HepG2 (cell line): Measurements from ENCODE around the gene MGMT. TPM values are rescaled to one million over a fixed set of nuclear protein-coding genes. Genes with fewer than 3 reads are reported as not detected.

Source experiments
- ATAC-seq: fragments of 200-7000 bp; cut with Tn5 transposase; 3 replicates; pipeline ENCODE4 v1.9.1; 2020; ENCODE audit warnings: mild to moderate bottlenecking, moderate library complexity
- BruUV-seq: library from RNA; stranded (reverse); fragments of 400-500 nt; replicated peaks from 2 replicates; lab custom pipeline; 2021; lab: Mats Ljungman, UMichigan
- CTCF ChIA-PET: fragments of 300-600 bp; formaldehyde crosslinking; extraction: SDS; loops from one replicate; lab custom pipeline; 2021; ENCODE audit warnings: low total read pairs, inconsistent platforms, low intra/inter-chr PET ratio; lab: Yijun Ruan, JAX
- POLR2A ChIA-PET: fragments of 350-600 bp; sonication (Branson Sonifier 250); formaldehyde crosslinking; loops from one replicate; lab custom pipeline; 2020; ENCODE audit warnings: antibody characterized with exemption, inconsistent platforms; lab: Yijun Ruan, JAX
- DNase-seq: peaks from one replicate; pipeline ENCODE4 v3.0.0-alpha.2; 2015; ENCODE audit warnings: low spot score
- FAIRE-seq: peaks from 3 replicates; lab custom pipeline; 2011; peaks lifted over from hg19 to GRCh38; lab: Jason Lieb, UNC
- H2AFZ ChIP-seq: one replicate; pipeline ENCODE4 v1.6.1; 2011; ENCODE audit warnings: low read length, inconsistent platforms
- H3K27ac ChIP-seq: fragments of 300-600 bp; 3 replicates; pipeline ENCODE4 v1.8.0; 2011; ENCODE audit warnings: mixed run types, mild to moderate bottlenecking, mixed read lengths, low read length, inconsistent platforms; ENCODE audit not compliant: insufficient read depth; ENCODE audit errors: extremely low read length
- H3K27me3 ChIP-seq, 2 experiments: fragments of 200-600 bp in 1 of 2; 2 replicates in 1 of 2; 3 replicates in 1 of 2; pipeline versions ENCODE4 v1.6.0 to v1.8.0; 2011; ENCODE audit warnings: low read length in 2 of 2, mild to moderate bottlenecking in 2 of 2, moderate library complexity in 2 of 2, inconsistent platforms in 1 of 2; ENCODE audit not compliant: insufficient read depth in 2 of 2, control insufficient read depth in 1 of 2
- H3K36me3 ChIP-seq, 2 experiments: fragments of 200-600 bp in 1 of 2; replicated peaks in 1 of 2; 2 replicates in 1 of 2; 3 replicates in 1 of 2; pipeline versions ENCODE4 v1.5.1 to v1.8.0; 2011; ENCODE audit warnings: low read length in 2 of 2, inconsistent platforms in 1 of 2; ENCODE audit not compliant: insufficient read depth in 2 of 2, control insufficient read depth in 1 of 2
- H3K4me1 ChIP-seq: 2 replicates; pipeline ENCODE4 v1.5.1; 2012; ENCODE audit warnings: low read length, inconsistent platforms; ENCODE audit not compliant: insufficient read depth
- H3K4me2 ChIP-seq: 2 replicates; pipeline ENCODE4 v1.6.0; 2011; ENCODE audit warnings: low read depth, low read length, inconsistent platforms
- H3K4me3 ChIP-seq, 3 experiments: fragments of 200-600 bp in 1 of 3; sonication (generic), shearing (Covaris generic) in 1 of 3; replicated peaks in 1 of 3; 2 replicates each; pipeline ENCODE4 v1.5.1; 2011 to 2016; ENCODE audit warnings: low read length in 3 of 3, inconsistent platforms in 2 of 3, low read depth in 2 of 3, mild to moderate bottlenecking in 2 of 3, control low read depth in 1 of 3, mixed read lengths in 1 of 3; ENCODE audit not compliant: insufficient read depth in 1 of 3
- H3K79me2 ChIP-seq: one replicate; pipeline ENCODE4 v1.6.1; 2011; ENCODE audit warnings: low read length, inconsistent platforms; ENCODE audit not compliant: insufficient read depth
- H3K9ac ChIP-seq: 2 replicates; pipeline ENCODE4 v1.6.0; 2011; ENCODE audit warnings: mild to moderate bottlenecking, low read depth, low read length, inconsistent platforms; ENCODE audit not compliant: insufficient read depth
- H3K9me3 ChIP-seq: 2 replicates; pipeline ENCODE4 v1.5.1; 2012; ENCODE audit warnings: mild to moderate bottlenecking, low read length
- H4K20me1 ChIP-seq: 2 replicates; pipeline ENCODE4 v1.6.0; 2011; ENCODE audit warnings: inconsistent platforms, mild to moderate bottlenecking, low read length, moderate library complexity; ENCODE audit not compliant: insufficient read depth
- HIVEP1 ChIP-seq: sonication (generic); formaldehyde crosslinking; IDR thresholded peaks from 2 replicates; pipeline ENCODE4 v1.4.0; 2020; ENCODE audit warnings: mild to moderate bottlenecking, missing genetic modification reagents
- HNRNPLL ChIP-seq: fragments of 200-400 bp; formaldehyde crosslinking; IDR thresholded peaks from 2 replicates; pipeline ENCODE4 v1.6.1; 2017; ENCODE audit warnings: mild to moderate bottlenecking, low read depth, low read length; ENCODE audit not compliant: poor library complexity, severe bottlenecking
- HOXA3 ChIP-seq: sonication (generic); formaldehyde crosslinking; IDR thresholded peaks from 2 replicates; pipeline ENCODE4 v1.5.0; 2020; ENCODE audit warnings: missing genetic modification reagents
- RBAK ChIP-seq: sonication (generic); formaldehyde crosslinking; IDR thresholded peaks from 2 replicates; pipeline ENCODE4 v1.5.1; 2020; ENCODE audit warnings: mild to moderate bottlenecking, missing genetic modification reagents
- REPIN1 ChIP-seq: sonication (generic); formaldehyde crosslinking; IDR thresholded peaks from 2 replicates; pipeline ENCODE4 v1.8.0; 2022; ENCODE audit warnings: missing genetic modification reagents, low read depth, mild to moderate bottlenecking, borderline replicate concordance
- ZBTB21 ChIP-seq: sonication (generic); formaldehyde crosslinking; IDR thresholded peaks from 2 replicates; pipeline ENCODE4 v1.4.0; 2020; ENCODE audit warnings: missing genetic modification reagents
- ZNF253 ChIP-seq: sonication (generic); formaldehyde crosslinking; IDR thresholded peaks from 2 replicates; pipeline ENCODE4 v1.8.0; 2022; ENCODE audit warnings: mild to moderate bottlenecking, missing genetic modification reagents, borderline replicate concordance
- ZNF256 ChIP-seq: sonication (generic); formaldehyde crosslinking; conservative IDR thresholded peaks from 2 replicates; pipeline ENCODE4 v1.4.0; 2020; ENCODE audit warnings: missing genetic modification reagents
- ZNF30 ChIP-seq: sonication (generic); formaldehyde crosslinking; IDR thresholded peaks from 2 replicates; pipeline ENCODE4 v1.5.0; 2020; ENCODE audit warnings: mild to moderate bottlenecking, missing genetic modification reagents
- ZNF792 ChIP-seq: IDR thresholded peaks from 2 replicates; pipeline ENCODE4 v1.6.1; 2016
- WGBS: methylation state at CpG from one replicate; pipeline ENCODE4 v1.1.6; 2017; ENCODE audit warnings: low lambda C conversion rate; 5-methylcytosine and 5-hydroxymethylcytosine counted together
- in situ Hi-C: cut with HindIII; loops from 2 replicates; pipeline ENCODE4 v1.10.0; 2017; ENCODE audit warnings: low pct_unique_long_range_greater_than_20kb; ENCODE audit not compliant: extremely low pct_ligation_motif_present
- intact Hi-C: fragments of 100-400 bp; cut with micrococcal nuclease; formaldehyde crosslinking; loops from one replicate; pipeline ENCODE4 v1.10.0; 2022; ENCODE audit not compliant: unreplicated experiment
- polyA plus RNA-seq, 8 experiments: library from polyadenylated mRNA; depleted of rRNA in 3 of 8; stranded (reverse) in 7 of 8; unstranded in 1 of 8; fragments of >200 nt; fragmentation: Illumina TruSeq in 4 of 8; extraction: Trizol in 4 of 8; gene quantifications; 2 replicates each; pipeline versions ENCODE4 v1.2.1 to v1.2.3, GENCODE V29; 2011 to 2016; ENCODE audit warnings: low read depth in 4 of 8, missing spikeins in 1 of 8, mixed read lengths in 1 of 8; ENCODE audit not compliant: insufficient read depth in 1 of 8
- total RNA-seq, 5 experiments: library from RNA; depleted of rRNA; stranded (reverse); fragments of >200 nt; fragmentation: Illumina TruSeq; extraction: Trizol; gene quantifications; 2 replicates each; pipeline ENCODE4 v1.2.3, GENCODE V29; 2016; ENCODE audit warnings: low read depth in 1 of 5
- TF ChIP-seq, protein P1 (sequence below): sonication (generic); formaldehyde crosslinking; IDR thresholded peaks from 2 replicates; pipeline ENCODE4 v1.4.0; 2020; ENCODE audit warnings: mild to moderate bottlenecking, missing genetic modification reagents, borderline replicate concordance
- TF ChIP-seq, protein P2 (sequence below): sonication (generic); formaldehyde crosslinking; IDR thresholded peaks from 2 replicates; pipeline ENCODE4 v1.5.1; 2020; ENCODE audit warnings: mild to moderate bottlenecking, missing genetic modification reagents, borderline replicate concordance

Gene MGMT
- total and polyA plus RNA-seq, 2 of the 13 experiments (the other 11 are each of a cell fraction or from before 2014, with no cell fraction given), result 12.0 to 19.5 TPM

DNA sequence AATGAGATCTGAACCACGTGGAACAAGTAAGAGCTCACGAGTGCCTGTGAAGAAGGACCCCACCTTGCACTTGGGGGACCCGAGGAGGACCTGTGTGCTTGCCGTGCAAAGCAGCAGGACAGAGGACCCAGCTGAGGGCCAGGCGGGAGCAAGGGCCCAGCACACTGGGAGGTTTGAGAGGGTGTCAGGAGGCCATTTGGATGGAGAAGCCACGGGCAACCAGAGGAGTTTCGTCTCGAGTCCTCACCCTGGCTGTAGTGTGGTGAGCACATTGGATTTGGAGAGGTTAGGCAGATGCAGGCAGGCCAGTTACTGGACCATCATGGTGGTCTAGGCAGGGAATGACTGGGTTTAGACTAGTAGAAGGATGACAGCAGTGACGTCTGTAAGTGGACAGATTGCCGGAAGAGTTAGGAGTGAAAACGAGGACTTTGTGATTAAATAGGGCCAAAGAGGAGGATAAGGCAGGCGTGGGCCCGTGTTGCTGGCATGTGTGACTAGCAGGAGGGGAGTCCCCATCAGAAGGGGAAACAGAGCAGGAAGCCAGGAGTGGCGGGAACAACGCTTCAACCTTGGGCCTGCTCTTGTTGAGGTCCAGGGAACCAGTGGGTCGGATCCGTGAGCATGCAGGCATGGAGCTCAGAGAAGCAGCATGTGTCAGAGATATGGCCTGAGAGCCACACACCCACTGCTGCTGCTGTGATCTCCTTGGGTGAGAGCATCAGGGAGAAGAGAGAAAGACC lies 208.2 kb downstream of the MGMT start (continued):
- TF ChIP-seq, protein P1, sequence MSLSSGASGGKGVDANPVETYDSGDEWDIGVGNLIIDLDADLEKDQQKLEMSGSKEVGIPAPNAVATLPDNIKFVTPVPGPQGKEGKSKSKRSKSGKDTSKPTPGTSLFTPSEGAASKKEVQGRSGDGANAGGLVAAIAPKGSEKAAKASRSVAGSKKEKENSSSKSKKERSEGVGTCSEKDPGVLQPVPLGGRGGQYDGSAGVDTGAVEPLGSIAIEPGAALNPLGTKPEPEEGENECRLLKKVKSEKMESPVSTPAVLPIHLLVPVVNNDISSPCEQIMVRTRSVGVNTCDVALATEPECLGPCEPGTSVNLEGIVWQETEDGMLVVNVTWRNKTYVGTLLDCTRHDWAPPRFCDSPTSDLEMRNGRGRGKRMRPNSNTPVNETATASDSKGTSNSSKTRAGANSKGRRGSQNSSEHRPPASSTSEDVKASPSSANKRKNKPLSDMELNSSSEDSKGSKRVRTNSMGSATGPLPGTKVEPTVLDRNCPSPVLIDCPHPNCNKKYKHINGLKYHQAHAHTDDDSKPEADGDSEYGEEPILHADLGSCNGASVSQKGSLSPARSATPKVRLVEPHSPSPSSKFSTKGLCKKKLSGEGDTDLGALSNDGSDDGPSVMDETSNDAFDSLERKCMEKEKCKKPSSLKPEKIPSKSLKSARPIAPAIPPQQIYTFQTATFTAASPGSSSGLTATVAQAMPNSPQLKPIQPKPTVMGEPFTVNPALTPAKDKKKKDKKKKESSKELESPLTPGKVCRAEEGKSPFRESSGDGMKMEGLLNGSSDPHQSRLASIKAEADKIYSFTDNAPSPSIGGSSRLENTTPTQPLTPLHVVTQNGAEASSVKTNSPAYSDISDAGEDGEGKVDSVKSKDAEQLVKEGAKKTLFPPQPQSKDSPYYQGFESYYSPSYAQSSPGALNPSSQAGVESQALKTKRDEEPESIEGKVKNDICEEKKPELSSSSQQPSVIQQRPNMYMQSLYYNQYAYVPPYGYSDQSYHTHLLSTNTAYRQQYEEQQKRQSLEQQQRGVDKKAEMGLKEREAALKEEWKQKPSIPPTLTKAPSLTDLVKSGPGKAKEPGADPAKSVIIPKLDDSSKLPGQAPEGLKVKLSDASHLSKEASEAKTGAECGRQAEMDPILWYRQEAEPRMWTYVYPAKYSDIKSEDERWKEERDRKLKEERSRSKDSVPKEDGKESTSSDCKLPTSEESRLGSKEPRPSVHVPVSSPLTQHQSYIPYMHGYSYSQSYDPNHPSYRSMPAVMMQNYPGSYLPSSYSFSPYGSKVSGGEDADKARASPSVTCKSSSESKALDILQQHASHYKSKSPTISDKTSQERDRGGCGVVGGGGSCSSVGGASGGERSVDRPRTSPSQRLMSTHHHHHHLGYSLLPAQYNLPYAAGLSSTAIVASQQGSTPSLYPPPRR (CRISPR knock-in tag), result no peak

DNA sequence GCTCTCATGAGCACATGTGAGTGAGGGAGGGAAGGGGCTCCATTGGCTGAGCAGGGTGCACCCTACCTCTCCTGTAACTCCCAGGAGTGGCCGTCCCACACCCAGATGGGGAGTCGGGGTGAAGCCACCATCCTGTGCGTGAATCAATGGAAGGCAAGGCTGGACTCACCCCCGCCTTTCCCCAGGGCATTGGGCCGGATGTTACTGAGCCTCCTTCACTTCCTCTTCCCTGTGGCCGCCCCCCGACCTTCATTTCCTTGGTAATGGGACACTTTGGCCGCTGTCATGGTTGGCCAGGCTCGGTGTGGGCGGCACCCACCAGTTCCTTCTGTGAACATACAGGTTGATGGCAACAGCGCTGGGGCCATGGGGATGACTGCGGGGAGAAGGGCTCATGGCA lies 209.0 kb downstream of the MGMT start:
- BruUV-seq, result no TSS peak
- H2AFZ ChIP-seq, result no peak overlapping the region
- no peaks in the 10 kb centered on the region for H3K4me1 ChIP-seq
- H3K36me3 ChIP-seq, result no peaks in the 10 kb centered on the region
- CTCF ChIA-PET, result no interaction called here
- no peak overlapping the region for H3K27ac ChIP-seq
- no peak for TF ChIP-seq HNRNPLL
- no peak for TF ChIP-seq ZNF253 (CRISPR knock-in tag)
- no peak for TF ChIP-seq RBAK (CRISPR knock-in tag)
- no peak for TF ChIP-seq ZNF256 (CRISPR knock-in tag)
- TF ChIP-seq REPIN1 (CRISPR knock-in tag), result no peak
- TF ChIP-seq ZBTB21 (CRISPR knock-in tag), result no peak
- TF ChIP-seq HOXA3 (CRISPR knock-in tag), result no peak
- no peak for TF ChIP-seq HIVEP1 (CRISPR knock-in tag)
- TF ChIP-seq ZNF30, result no peak
- TF ChIP-seq, protein P2, sequence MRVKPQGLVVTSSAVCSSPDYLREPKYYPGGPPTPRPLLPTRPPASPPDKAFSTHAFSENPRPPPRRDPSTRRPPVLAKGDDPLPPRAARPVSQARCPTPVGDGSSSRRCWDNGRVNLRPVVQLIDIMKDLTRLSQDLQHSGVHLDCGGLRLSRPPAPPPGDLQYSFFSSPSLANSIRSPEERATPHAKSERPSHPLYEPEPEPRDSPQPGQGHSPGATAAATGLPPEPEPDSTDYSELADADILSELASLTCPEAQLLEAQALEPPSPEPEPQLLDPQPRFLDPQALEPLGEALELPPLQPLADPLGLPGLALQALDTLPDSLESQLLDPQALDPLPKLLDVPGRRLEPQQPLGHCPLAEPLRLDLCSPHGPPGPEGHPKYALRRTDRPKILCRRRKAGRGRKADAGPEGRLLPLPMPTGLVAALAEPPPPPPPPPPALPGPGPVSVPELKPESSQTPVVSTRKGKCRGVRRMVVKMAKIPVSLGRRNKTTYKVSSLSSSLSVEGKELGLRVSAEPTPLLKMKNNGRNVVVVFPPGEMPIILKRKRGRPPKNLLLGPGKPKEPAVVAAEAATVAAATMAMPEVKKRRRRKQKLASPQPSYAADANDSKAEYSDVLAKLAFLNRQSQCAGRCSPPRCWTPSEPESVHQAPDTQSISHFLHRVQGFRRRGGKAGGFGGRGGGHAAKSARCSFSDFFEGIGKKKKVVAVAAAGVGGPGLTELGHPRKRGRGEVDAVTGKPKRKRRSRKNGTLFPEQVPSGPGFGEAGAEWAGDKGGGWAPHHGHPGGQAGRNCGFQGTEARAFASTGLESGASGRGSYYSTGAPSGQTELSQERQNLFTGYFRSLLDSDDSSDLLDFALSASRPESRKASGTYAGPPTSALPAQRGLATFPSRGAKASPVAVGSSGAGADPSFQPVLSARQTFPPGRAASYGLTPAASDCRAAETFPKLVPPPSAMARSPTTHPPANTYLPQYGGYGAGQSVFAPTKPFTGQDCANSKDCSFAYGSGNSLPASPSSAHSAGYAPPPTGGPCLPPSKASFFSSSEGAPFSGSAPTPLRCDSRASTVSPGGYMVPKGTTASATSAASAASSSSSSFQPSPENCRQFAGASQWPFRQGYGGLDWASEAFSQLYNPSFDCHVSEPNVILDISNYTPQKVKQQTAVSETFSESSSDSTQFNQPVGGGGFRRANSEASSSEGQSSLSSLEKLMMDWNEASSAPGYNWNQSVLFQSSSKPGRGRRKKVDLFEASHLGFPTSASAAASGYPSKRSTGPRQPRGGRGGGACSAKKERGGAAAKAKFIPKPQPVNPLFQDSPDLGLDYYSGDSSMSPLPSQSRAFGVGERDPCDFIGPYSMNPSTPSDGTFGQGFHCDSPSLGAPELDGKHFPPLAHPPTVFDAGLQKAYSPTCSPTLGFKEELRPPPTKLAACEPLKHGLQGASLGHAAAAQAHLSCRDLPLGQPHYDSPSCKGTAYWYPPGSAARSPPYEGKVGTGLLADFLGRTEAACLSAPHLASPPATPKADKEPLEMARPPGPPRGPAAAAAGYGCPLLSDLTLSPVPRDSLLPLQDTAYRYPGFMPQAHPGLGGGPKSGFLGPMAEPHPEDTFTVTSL, result no peak
- no peak for TF ChIP-seq ZNF792 (CRISPR knock-in tag)
- no peaks in the 10 kb centered on the region for H3K79me2 ChIP-seq
- H3K9ac ChIP-seq, result no peak overlapping the region
- 0 out of 2 replicates have a peak, but pooled peaks cover 6% of the 10 kb centered on the region for H3K9me3 ChIP-seq
- ATAC-seq (no peak), FAIRE-seq (no peak), DNase-seq (no peak)
- in situ Hi-C loops, result no loop called here
- POLR2A ChIA-PET, result no interaction called here
- WGBS, result 77% methylated on average over 12 of the region's 12 CpGs
- no peak overlapping the region for H3K4me3 ChIP-seq
- no peak overlapping the region for H3K4me2 ChIP-seq
- no peaks in the 10 kb centered on the region for H3K27me3 ChIP-seq
- H4K20me1 ChIP-seq, result no peaks in the 10 kb centered on the region
- intact Hi-C loops, result no loop called here
